Neural cell (in vitro differentiated cells): ENCODE data around the gene ANKRD62. TPM values are rescaled to one million over a fixed set of nuclear protein-coding genes. Genes with fewer than 3 reads are reported as not detected.

ENCODE experiments used
- H2AFZ ChIP-seq: fragments of 200-600, 300-800 bp; sonication (generic), shearing (Covaris generic); 2 replicates; pipeline ENCODE4 v1.6.0; 2014; ENCODE audit warnings: low read depth, mild to moderate bottlenecking, antibody characterized with exemption, low read length, moderate library complexity
- H3F3A ChIP-seq: fragments of 200-600 bp; shearing (Covaris generic); 2 replicates; pipeline ENCODE4 v1.6.1; 2016; ENCODE audit warnings: mild to moderate bottlenecking, moderate library complexity, mixed read lengths, antibody characterized with exemption, low read length; ENCODE audit not compliant: insufficient read depth, poor library complexity, severe bottlenecking
- H3K27ac ChIP-seq: fragments of 200-600, 300-800 bp; sonication (generic), shearing (Covaris generic); 2 replicates; pipeline ENCODE4 v1.5.1; 2014; ENCODE audit warnings: mild to moderate bottlenecking, low read length, moderate library complexity
- H3K27me3 ChIP-seq: fragments of 300-800, 200-600 bp; sonication (generic), shearing (Covaris generic); 2 replicates; pipeline ENCODE4 v1.6.0; 2014; ENCODE audit warnings: mild to moderate bottlenecking, low read depth, low read length, moderate library complexity; ENCODE audit not compliant: insufficient read depth
- H3K36me3 ChIP-seq: fragments of 300-800, 200-600 bp; sonication (generic), shearing (Covaris generic); 2 replicates; pipeline ENCODE4 v1.5.1; 2014; ENCODE audit warnings: mild to moderate bottlenecking, antibody characterized with exemption, low read length, moderate library complexity; ENCODE audit not compliant: insufficient read depth
- H3K4me2 ChIP-seq: fragments of 300-800, 200-600 bp; sonication (generic), shearing (Covaris generic); 2 replicates; pipeline ENCODE4 v1.6.0; 2014; ENCODE audit warnings: mild to moderate bottlenecking, low read length
- H3K4me3 ChIP-seq: fragments of 300-800, 200-600 bp; sonication (generic), shearing (Covaris generic); 2 replicates; pipeline ENCODE4 v1.5.1; 2014; ENCODE audit warnings: mild to moderate bottlenecking, low read length, moderate library complexity
- H3K79me2 ChIP-seq: fragments of 200-600 bp; shearing (Covaris generic); replicated peaks from 2 replicates; pipeline ENCODE4 v1.6.0; 2014; ENCODE audit warnings: mild to moderate bottlenecking, low read length, moderate library complexity; ENCODE audit not compliant: insufficient read depth
- H3K9ac ChIP-seq: fragments of 300-800, 200-600 bp; sonication (generic), shearing (Covaris generic); 2 replicates; pipeline ENCODE4 v1.6.1; 2016; ENCODE audit warnings: mild to moderate bottlenecking, low read length, mixed read lengths
- H3K9me2 ChIP-seq: fragments of 200-600 bp; shearing (Covaris generic); 2 replicates; pipeline ENCODE4 v1.6.1; 2016; ENCODE audit warnings: mild to moderate bottlenecking, low read length, mixed read lengths; ENCODE audit not compliant: insufficient read depth
- H3K9me3 ChIP-seq: fragments of 200-600, 300-800 bp; sonication (generic), shearing (Covaris generic); 2 replicates; pipeline ENCODE4 v1.6.1; 2016; ENCODE audit warnings: mild to moderate bottlenecking, mixed run types, low read length, moderate library complexity, mixed read lengths
- H4K20me1 ChIP-seq: fragments of 200-600 bp; shearing (Covaris generic); 2 replicates; pipeline ENCODE4 v1.6.1; 2016; ENCODE audit warnings: mild to moderate bottlenecking, mixed run types; ENCODE audit not compliant: insufficient read depth
- CTCF ChIP-seq: fragments of 450-650 bp; IDR thresholded peaks from 2 replicates; pipeline ENCODE4 v1.5.1; 2014; ENCODE audit warnings: antibody characterized with exemption, mild to moderate bottlenecking, moderate library complexity; ENCODE audit not compliant: poor library complexity, severe bottlenecking
- EP300 ChIP-seq: fragments of 450-650 bp; conservative IDR thresholded peaks from 2 replicates; pipeline ENCODE4 v1.6.1; 2014; ENCODE audit warnings: antibody characterized with exemption, mild to moderate bottlenecking, moderate library complexity; ENCODE audit not compliant: poor library complexity, severe bottlenecking
- EZH2 ChIP-seq: fragments of 200-600, 300-800 bp; shearing (Covaris generic), sonication (generic); IDR thresholded peaks from 2 replicates; pipeline ENCODE4 v1.6.1; 2014; ENCODE audit warnings: antibody characterized with exemption, low read length, borderline replicate concordance, mild to moderate bottlenecking; ENCODE audit not compliant: insufficient read depth, poor library complexity, severe bottlenecking
- MXI1 ChIP-seq: fragments of 450-650 bp; conservative IDR thresholded peaks from 2 replicates; pipeline ENCODE4 v1.6.1; 2014; ENCODE audit warnings: antibody characterized with exemption, mild to moderate bottlenecking; ENCODE audit not compliant: poor library complexity, severe bottlenecking
- POLR2AphosphoS5 ChIP-seq: IDR thresholded peaks from 2 replicates; pipeline ENCODE4 v1.6.1; 2012
- RAD21 ChIP-seq: fragments of 450-650 bp; conservative IDR thresholded peaks from 2 replicates; pipeline ENCODE4 v1.6.1; 2014; ENCODE audit warnings: antibody characterized with exemption, mild to moderate bottlenecking, moderate library complexity
- REST ChIP-seq: IDR thresholded peaks from 2 replicates; pipeline ENCODE4 v1.6.1; 2012; ENCODE audit warnings: borderline replicate concordance
- SMC3 ChIP-seq: fragments of 450-650 bp; conservative IDR thresholded peaks from 2 replicates; pipeline ENCODE4 v1.6.1; 2014; ENCODE audit warnings: antibody characterized with exemption, mild to moderate bottlenecking, moderate library complexity; ENCODE audit not compliant: poor library complexity
- TAF1 ChIP-seq: IDR thresholded peaks from 2 replicates; pipeline ENCODE4 v1.6.1; 2012; ENCODE audit warnings: low read depth
- polyA plus RNA-seq: library from polyadenylated mRNA; depleted of rRNA; stranded (reverse); fragments of >200 nt; gene quantifications from 2 replicates; pipeline ENCODE4 v1.2.3, GENCODE V29; 2014

Gene ANKRD62
- polyA plus RNA-seq, 1 donor from 2014 or later, result not detected

DNA sequence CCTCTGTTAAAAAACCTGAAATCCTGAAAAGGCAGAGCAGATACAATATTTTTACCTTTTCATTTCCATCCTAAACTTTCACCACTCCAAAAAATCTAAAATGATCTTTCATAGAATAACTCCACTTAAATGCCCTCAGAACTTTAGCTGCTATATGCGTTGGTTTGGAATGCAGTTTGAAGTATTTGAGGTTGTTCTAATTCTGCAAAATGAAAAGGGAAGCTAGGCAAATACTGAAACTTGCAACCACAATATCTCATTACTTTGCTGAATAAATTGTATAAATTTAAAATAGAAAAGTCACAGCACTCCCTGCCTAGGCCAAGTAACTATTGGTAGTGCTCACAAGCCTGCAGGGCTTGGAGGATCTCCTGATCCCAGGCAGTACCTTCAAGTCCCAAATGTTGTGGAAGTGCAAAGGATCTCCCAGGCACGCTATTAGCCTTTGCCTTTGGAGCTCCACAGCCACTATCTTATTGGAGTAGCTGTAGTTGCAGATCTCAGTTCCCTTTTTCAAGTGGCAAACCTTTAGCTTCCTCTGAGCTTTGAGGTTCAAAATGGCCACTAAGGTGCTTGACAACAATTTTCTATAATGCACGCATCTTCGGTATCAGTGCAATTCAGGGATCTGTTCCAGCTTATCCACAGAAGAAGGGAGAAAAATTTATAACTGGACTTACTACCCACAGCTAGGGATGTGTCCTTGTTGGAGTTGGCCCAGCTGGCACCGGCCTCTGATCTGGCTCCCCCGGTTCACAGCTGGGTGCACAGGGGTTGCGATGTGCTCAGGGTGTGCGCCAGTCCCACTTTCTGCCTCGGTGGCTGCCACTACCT lies 43.4 kb upstream of the ANKRD62 start:
- Histone ChIP-seq H3K9me3 (no peaks in the 10 kb centered on the region), H4K20me1 (no peaks in the 10 kb centered on the region), H3K9ac (no peak overlapping the region), H3K4me2 (no peak overlapping the region), H3K36me3 (no peaks in the 10 kb centered on the region), H3K79me2 (no peaks in the 10 kb centered on the region), H3K4me3 (no peak overlapping the region), H3K27ac (no peak overlapping the region), H3K27me3 (no peaks in the 10 kb centered on the region), H3F3A (no peaks in the 10 kb centered on the region), H2AFZ (no peak overlapping the region), H3K9me2 (no peaks in the 10 kb centered on the region)
- no peak for TF ChIP-seq CTCF

DNA sequence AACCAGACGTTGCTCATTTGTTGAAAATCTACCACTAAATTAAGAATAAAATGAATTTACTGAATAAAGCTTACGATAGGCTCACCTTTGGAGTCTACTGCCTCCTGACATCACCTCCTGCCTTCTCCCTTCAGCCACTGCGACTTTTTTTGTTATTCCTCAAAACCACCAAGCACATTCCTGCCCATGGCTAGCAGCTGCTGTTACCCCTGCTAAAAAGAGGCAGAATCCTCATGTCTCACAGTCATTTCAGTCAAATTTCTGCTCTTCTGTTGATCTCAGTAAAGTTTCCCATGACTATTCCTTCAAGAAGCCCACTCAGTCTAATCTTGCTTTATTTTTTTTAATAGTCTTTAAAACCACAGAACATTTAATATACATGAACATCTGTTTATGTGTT lies 40.8 kb upstream of the ANKRD62 start:
- H3K9me2 ChIP-seq, result no peaks in the 10 kb centered on the region

More for the DNA sequence above, 40.8 kb upstream of the ANKRD62 start:
- H3K9ac ChIP-seq, result no peak overlapping the region
- H2AFZ ChIP-seq, result no peak overlapping the region
- no peak for TF ChIP-seq RAD21
- no peak for TF ChIP-seq POLR2AphosphoS5
- no peak for TF ChIP-seq SMC3
- no peak for TF ChIP-seq REST
- TF ChIP-seq EZH2, result no peak
- no peak for TF ChIP-seq TAF1
- TF ChIP-seq CTCF, result no peak
- no peak for TF ChIP-seq EP300
- no peak for TF ChIP-seq MXI1
- no peak overlapping the region for H3K4me3 ChIP-seq
- H3K79me2 ChIP-seq, result no peaks in the 10 kb centered on the region
- H4K20me1 ChIP-seq, result no peaks in the 10 kb centered on the region
- H3K27ac ChIP-seq, result no peak overlapping the region
- no peaks in the 10 kb centered on the region for H3K9me3 ChIP-seq
- H3K4me2 ChIP-seq, result no peak overlapping the region
- H3K27me3 ChIP-seq, result no peaks in the 10 kb centered on the region
- no peaks in the 10 kb centered on the region for H3F3A ChIP-seq
- no peaks in the 10 kb centered on the region for H3K36me3 ChIP-seq
